Vagina (tissue), 2 donors: ENCODE data around the gene HOXB9. TPM values are rescaled to one million over a fixed set of nuclear protein-coding genes. Genes with fewer than 3 reads are reported as not detected.

Experiments
- DNase-seq, 2 donors: peaks; one replicate each; pipeline ENCODE4 v3.0.0-alpha.2; 2017; ENCODE audit errors: extremely low spot score in 2 of 2
- H3K27ac ChIP-seq: fragments of 200-600 bp; sonication (generic); one replicate; pipeline ENCODE4 v1.5.1; 2019
- H3K27me3 ChIP-seq: fragments of 200-600 bp; sonication (generic); one replicate; pipeline ENCODE4 v1.5.1; 2019
- H3K36me3 ChIP-seq, 2 donors: fragments of 200-600 bp; sonication (generic); one replicate each; pipeline ENCODE4 v1.5.1; 2017 to 2019
- H3K4me1 ChIP-seq: fragments of 200-600 bp; sonication (generic); one replicate; pipeline ENCODE4 v1.5.1; 2019
- H3K4me3 ChIP-seq, 2 donors: fragments of 200-600 bp; sonication (generic); 1 replicate in 1 of 2; 2 replicates in 1 of 2; pipeline ENCODE4 v1.5.1; 2016 to 2019
- H3K9me3 ChIP-seq: fragments of 200-600 bp; sonication (generic); one replicate; pipeline ENCODE4 v1.5.1; 2019
- CTCF ChIP-seq, 3 experiments: fragments of 450-650 bp in 2 of 3; fragments of 200-600 bp in 1 of 3; sonication (generic) in 1 of 3; IDR thresholded peaks; one replicate each; pipeline ENCODE4 v1.5.1; 2017 to 2019; ENCODE audit warnings: antibody characterized with exemption in 3 of 3, mild to moderate bottlenecking in 2 of 3, moderate library complexity in 2 of 3
- POLR2A ChIP-seq, 2 donors: fragments of 450-650 bp; IDR thresholded peaks; one replicate each; pipeline ENCODE4 v1.6.1; 2017; ENCODE audit warnings: antibody characterized with exemption in 2 of 2, mild to moderate bottlenecking in 2 of 2, moderate library complexity in 2 of 2
- POLR2AphosphoS5 ChIP-seq, 2 donors: sonication (generic); formaldehyde crosslinking; IDR thresholded peaks; one replicate each; pipeline ENCODE4 v1.9.0; 2017; ENCODE audit warnings: antibody characterized with exemption in 2 of 2, mild to moderate bottlenecking in 2 of 2, low read depth in 1 of 2; ENCODE audit not compliant: insufficient read depth in 1 of 2
- intact Hi-C: fragments of 100-400 bp; cut with DNase I; formaldehyde crosslinking; loops from one replicate; pipeline ENCODE4 v1.15.1; 2023
- total RNA-seq: library from RNA; depleted of rRNA; stranded (reverse); fragments of >200 nt; gene quantifications from one replicate; pipeline ENCODE4 v1.2.3, GENCODE V29; 2016

The HOXB9 gene
- total RNA-seq, 1 donor from 2014 or later, result not detected

DNA sequence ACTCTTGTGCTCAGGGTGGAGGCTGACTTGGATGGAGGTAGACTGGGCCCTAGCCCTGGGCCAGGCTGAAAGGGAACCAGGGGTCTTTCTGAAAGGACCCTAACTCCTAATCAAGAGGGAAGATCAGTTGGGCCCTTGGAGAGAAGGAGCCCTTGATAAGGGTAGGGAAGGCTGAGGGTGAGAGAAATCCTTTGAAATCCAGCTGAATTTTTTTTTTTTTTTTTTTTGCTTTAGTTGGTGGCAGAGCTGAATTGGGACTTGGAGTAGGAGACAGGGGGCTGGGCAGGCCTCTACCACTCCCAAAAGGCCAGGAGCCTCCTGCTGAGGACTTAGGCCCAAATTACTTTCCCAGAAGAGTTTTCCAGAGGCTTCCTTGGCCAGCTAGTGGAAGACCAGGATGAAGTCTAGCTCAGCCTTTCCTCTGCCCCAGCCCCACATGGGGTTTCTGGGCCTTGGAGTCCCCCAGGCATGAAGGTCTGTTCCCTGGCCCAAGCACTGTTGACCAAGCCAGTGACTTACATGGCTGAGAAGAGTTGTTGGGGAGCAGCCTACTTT lies 35.5 kb downstream of the HOXB9 start:
- peaks cover 18% of the 10 kb centered on the region for H3K4me1 ChIP-seq
- peaks cover 6% of the 10 kb centered on the region for H3K27me3 ChIP-seq

DNA sequence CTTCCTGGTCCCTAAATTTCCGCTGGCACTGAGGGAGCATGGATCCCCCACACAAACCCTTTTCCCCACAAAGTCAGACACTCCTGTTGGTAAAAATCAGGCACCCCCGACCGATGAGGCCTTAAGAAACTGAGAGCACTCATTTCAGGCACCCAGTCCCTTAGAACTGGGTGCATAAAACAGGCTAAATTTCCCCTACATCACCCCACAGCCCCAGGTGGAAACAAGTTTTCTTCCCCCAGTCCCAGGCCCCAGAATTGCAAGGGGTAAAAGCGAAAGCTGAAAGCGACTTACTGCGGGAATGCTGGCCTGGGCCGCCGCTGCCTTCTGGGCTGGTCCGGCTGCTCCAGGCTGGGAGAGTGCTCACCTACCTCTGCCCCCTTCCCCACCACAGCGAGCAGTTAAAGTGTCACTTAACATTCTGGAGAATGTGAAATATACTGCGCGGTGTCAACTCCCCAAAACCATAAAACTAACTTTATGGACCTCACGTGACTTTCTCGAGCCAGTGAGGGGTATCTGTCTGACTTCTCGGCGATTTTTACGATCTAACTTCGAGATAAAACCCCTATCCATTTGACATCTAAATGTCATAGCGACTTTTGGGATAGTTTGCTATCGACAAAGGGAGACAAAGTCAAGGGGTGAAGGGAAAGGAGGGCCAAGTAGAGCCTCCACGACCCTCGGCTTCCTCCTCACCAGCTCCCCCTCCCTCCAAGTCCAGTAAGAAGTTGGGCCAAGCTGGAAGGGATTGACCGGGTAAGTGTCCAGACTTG lies 36.1 kb downstream of the HOXB9 start, which contains the start of gene HOXB3:
TSS of gene HOXB3 (minus strand) at position 411 of the 776 bp plus-strand sequence. CDS start 37,767 bp downstream, outside the sequence.
- Histone ChIP-seq H3K27me3 (peaks cover 6% of the 10 kb centered on the region), H3K4me3 (peak within 1 kb of the TSS in 1 of 2 donors; percentile 8), H3K4me1 (peaks cover 21% of the 10 kb centered on the region), H3K36me3 (no peaks in the 10 kb centered on the region), H3K9me3 (no peaks in the 10 kb centered on the region), H3K27ac (no peak within 1 kb of the TSS)
- DNase-seq, result no peak
- no peak for TF ChIP-seq POLR2A (IDR thresholded peaks at IDR 0.05)
- no peak for TF ChIP-seq CTCF (IDR thresholded peaks at IDR 0.05)
- no peak for TF ChIP-seq POLR2AphosphoS5 (IDR thresholded peaks at IDR 0.05; ENCODE audit: insufficient read depth in 1 of 2, low read depth in 1 of 2)
- intact Hi-C loops, result loop anchor here (10.0 kb wide), 1 partner anchor 565 kb away; no protein-coding TSS in a partner anchor

More for the DNA sequence above, 35.5 kb downstream of the HOXB9 start:
- Histone ChIP-seq H3K9me3 (no peaks in the 10 kb centered on the region), H3K4me3 (no peak overlapping the region), H3K27ac (no peak overlapping the region), H3K36me3 (no peaks in the 10 kb centered on the region)
- no peak for DNase-seq
- TF ChIP-seq CTCF (IDR thresholded peaks at IDR 0.05) (no peak), POLR2A (IDR thresholded peaks at IDR 0.05) (no peak), POLR2AphosphoS5 (IDR thresholded peaks at IDR 0.05; ENCODE audit: insufficient read depth in 1 of 2, low read depth in 1 of 2) (no peak)
- intact Hi-C loops, result loop anchor here (10.0 kb wide), 1 partner anchor 566 kb away; no protein-coding TSS in a partner anchor

GRCh38 chr17:48589060-48589830 lies 36.9 kb downstream of the HOXB9 start:
- H3K27ac ChIP-seq, result no peak overlapping the region
- intact Hi-C loops, result no loop called here
- TF ChIP-seq POLR2AphosphoS5 (IDR thresholded peaks at IDR 0.05; ENCODE audit: insufficient read depth in 1 of 2, low read depth in 1 of 2) (no peak), CTCF (IDR thresholded peaks at IDR 0.05) (no peak), POLR2A (IDR thresholded peaks at IDR 0.05) (no peak)
- DNase-seq, result no peak
- peaks cover 6% of the 10 kb centered on the region for H3K27me3 ChIP-seq
- H3K4me1 ChIP-seq, result peaks cover 26% of the 10 kb centered on the region
- peak overlapping the region in 1 of 2 donors; percentile 8 for H3K4me3 ChIP-seq
- no peaks in the 10 kb centered on the region for H3K9me3 ChIP-seq
- H3K36me3 ChIP-seq, result no peaks in the 10 kb centered on the region

- no peak for TF ChIP-seq POLR2AphosphoS5 (IDR thresholded peaks at IDR 0.05; ENCODE audit: insufficient read depth in 1 of 2, low read depth in 1 of 2)
- TF ChIP-seq POLR2A (IDR thresholded peaks at IDR 0.05), result no peak
- no peak for TF ChIP-seq CTCF (IDR thresholded peaks at IDR 0.05)
- H3K4me1 ChIP-seq, result peaks cover 25% of the 10 kb centered on the region
Observed at GRCh38 chr17:48588528-48588927, 37.6 kb downstream of the HOXB9 start.

More at GRCh38 chr17:48588528-48588927, 37.6 kb downstream of the HOXB9 start:
- peak overlapping the region; percentile 8 for H3K27ac ChIP-seq
- H3K9me3 ChIP-seq, result no peaks in the 10 kb centered on the region
- no peak overlapping the region for H3K4me3 ChIP-seq
- peaks cover 6% of the 10 kb centered on the region for H3K27me3 ChIP-seq
- H3K36me3 ChIP-seq, result no peaks in the 10 kb centered on the region
- intact Hi-C loops, result no loop called here
- DNase-seq, result no peak
